Peyer's patch (tissue), 4 donors: Measurements from ENCODE around the gene DPYD. TPM values are rescaled to one million over a fixed set of nuclear protein-coding genes. Genes with fewer than 3 reads are reported as not detected.

Experiments
- DNase-seq, 3 donors: peaks; one replicate each; pipeline ENCODE4 v3.0.0-alpha.2; 2017 to 2019
- H3K27ac ChIP-seq, 4 donors: fragments of 200-600 bp; sonication (generic); one replicate each; pipeline ENCODE4 v1.5.1; 2016 to 2019
- H3K27me3 ChIP-seq, 2 donors: fragments of 200-600 bp; sonication (generic); one replicate each; pipeline ENCODE4 v1.5.1; 2019
- H3K36me3 ChIP-seq, 3 donors: fragments of 200-600 bp; sonication (generic); one replicate each; pipeline ENCODE4 v1.5.1; 2016 to 2019
- H3K4me1 ChIP-seq, 4 donors: fragments of 200-600 bp; sonication (generic); one replicate each; pipeline ENCODE4 v1.5.1; 2016 to 2019
- H3K4me3 ChIP-seq, 4 donors: fragments of 200-600 bp; sonication (generic); 1 replicate in 3 of 4; 2 replicates in 1 of 4; pipeline ENCODE4 v1.5.1; 2016 to 2019; ENCODE audit warnings: mild to moderate bottlenecking in 1 of 4
- H3K9me3 ChIP-seq, 4 donors: fragments of 200-600 bp; sonication (generic); one replicate each; pipeline ENCODE4 v1.5.1; 2016 to 2019; ENCODE audit warnings: mild to moderate bottlenecking in 1 of 4
- POLR2A ChIP-seq, 2 donors: fragments of 450-650 bp; IDR thresholded peaks; one replicate each; pipeline ENCODE4 v1.5.1; 2017; ENCODE audit warnings: antibody characterized with exemption in 2 of 2, mild to moderate bottlenecking in 2 of 2, moderate library complexity in 2 of 2
- total RNA-seq, 4 donors: library from RNA; depleted of rRNA; stranded (reverse); fragments of >200 nt; gene quantifications; one replicate each; pipeline ENCODE4 v1.1.0, GENCODE V29; 2016
- TF ChIP-seq, protein P1 (sequence below), 6 experiments: fragments of 450-650 bp in 4 of 6; fragments of 200-600 bp in 2 of 6; sonication (generic) in 1 of 6; IDR thresholded peaks; one replicate each; pipeline ENCODE4 v1.5.1; 2017 to 2019; ENCODE audit warnings: antibody characterized with exemption in 6 of 6, mild to moderate bottlenecking in 3 of 6, moderate library complexity in 1 of 6

The DPYD gene
- total RNA-seq, 4 donors from 2014 or later: 30.8 to 39.7 (median 36.4) TPM

- Histone ChIP-seq H3K4me3 (no peak overlapping the region), H3K36me3 (no peaks in the 10 kb centered on the region), H3K4me1 (no peaks in the 10 kb centered on the region), H3K9me3 (no peaks in the 10 kb centered on the region), H3K27ac (no peak overlapping the region), H3K27me3 (no peaks in the 10 kb centered on the region)
- DNase-seq: no peak
- TF ChIP-seq, protein P1, sequence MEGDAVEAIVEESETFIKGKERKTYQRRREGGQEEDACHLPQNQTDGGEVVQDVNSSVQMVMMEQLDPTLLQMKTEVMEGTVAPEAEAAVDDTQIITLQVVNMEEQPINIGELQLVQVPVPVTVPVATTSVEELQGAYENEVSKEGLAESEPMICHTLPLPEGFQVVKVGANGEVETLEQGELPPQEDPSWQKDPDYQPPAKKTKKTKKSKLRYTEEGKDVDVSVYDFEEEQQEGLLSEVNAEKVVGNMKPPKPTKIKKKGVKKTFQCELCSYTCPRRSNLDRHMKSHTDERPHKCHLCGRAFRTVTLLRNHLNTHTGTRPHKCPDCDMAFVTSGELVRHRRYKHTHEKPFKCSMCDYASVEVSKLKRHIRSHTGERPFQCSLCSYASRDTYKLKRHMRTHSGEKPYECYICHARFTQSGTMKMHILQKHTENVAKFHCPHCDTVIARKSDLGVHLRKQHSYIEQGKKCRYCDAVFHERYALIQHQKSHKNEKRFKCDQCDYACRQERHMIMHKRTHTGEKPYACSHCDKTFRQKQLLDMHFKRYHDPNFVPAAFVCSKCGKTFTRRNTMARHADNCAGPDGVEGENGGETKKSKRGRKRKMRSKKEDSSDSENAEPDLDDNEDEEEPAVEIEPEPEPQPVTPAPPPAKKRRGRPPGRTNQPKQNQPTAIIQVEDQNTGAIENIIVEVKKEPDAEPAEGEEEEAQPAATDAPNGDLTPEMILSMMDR (IDR thresholded peaks at IDR 0.05): no peak
- TF ChIP-seq POLR2A (IDR thresholded peaks at IDR 0.05): no peak
These were observed 710.5 kb downstream of the DPYD start for GRCh38 chr1:97210307-97210706.

GRCh38 chr1:97209381-97209957 lies 711.4 kb downstream of the DPYD start:
- no peak overlapping the region for H3K27ac ChIP-seq
- no peak for DNase-seq
- TF ChIP-seq POLR2A (IDR thresholded peaks at IDR 0.05): no peak
- TF ChIP-seq, protein P1 (IDR thresholded peaks at IDR 0.05): no peak
- H3K36me3 ChIP-seq: no peaks in the 10 kb centered on the region
- H3K27me3 ChIP-seq: no peaks in the 10 kb centered on the region
- H3K9me3 ChIP-seq: no peaks in the 10 kb centered on the region
- H3K4me3 ChIP-seq: no peak overlapping the region
- H3K4me1 ChIP-seq: no peaks in the 10 kb centered on the region

DNA sequence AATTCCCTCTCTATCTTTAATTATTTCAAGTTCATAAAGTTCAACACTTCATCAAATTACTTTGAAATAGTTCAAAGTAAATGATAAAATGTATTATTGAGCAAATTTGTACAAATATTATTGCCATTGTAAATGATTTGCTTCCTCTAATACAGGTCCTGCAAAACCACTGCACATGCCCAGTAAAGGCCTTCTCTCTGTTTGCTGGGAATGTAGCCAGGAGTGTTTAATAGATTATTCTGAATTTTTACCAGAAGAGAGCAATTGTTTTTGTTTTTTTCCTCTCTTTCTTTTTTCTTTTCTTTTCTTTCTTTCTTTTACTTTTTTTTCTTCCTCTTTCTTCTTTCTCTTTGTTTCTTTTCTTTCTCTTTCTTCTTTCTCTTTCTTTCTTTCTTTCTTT lies 713.0 kb downstream of the DPYD start:
- H3K9me3 ChIP-seq: no peaks in the 10 kb centered on the region
- no peak for TF ChIP-seq POLR2A (IDR thresholded peaks at IDR 0.05)
- TF ChIP-seq, protein P1 (IDR thresholded peaks at IDR 0.05): no peak
- H3K36me3 ChIP-seq: no peaks in the 10 kb centered on the region
- H3K4me1 ChIP-seq: no peaks in the 10 kb centered on the region
- DNase-seq: no peak
- H3K27ac ChIP-seq: no peak overlapping the region
- no peak overlapping the region for H3K4me3 ChIP-seq
- no peaks in the 10 kb centered on the region for H3K27me3 ChIP-seq

GRCh38 chr1:97204468-97204867 lies 716.4 kb downstream of the DPYD start:
- Histone ChIP-seq H3K4me3 (no peak overlapping the region), H3K9me3 (no peaks in the 10 kb centered on the region), H3K36me3 (no peaks in the 10 kb centered on the region), H3K4me1 (no peaks in the 10 kb centered on the region), H3K27me3 (no peaks in the 10 kb centered on the region), H3K27ac (no peak overlapping the region)
- TF ChIP-seq, protein P1 (IDR thresholded peaks at IDR 0.05): no peak
- TF ChIP-seq POLR2A (IDR thresholded peaks at IDR 0.05): no peak
- DNase-seq: no peak

GRCh38 chr1:97202481-97203380 lies 718.1 kb downstream of the DPYD start:
- Histone ChIP-seq H3K4me3 (no peak overlapping the region), H3K36me3 (no peaks in the 10 kb centered on the region), H3K4me1 (no peaks in the 10 kb centered on the region), H3K27ac (no peak overlapping the region), H3K9me3 (no peaks in the 10 kb centered on the region), H3K27me3 (no peaks in the 10 kb centered on the region)
- TF ChIP-seq, protein P1 (IDR thresholded peaks at IDR 0.05): no peak
- TF ChIP-seq POLR2A (IDR thresholded peaks at IDR 0.05): no peak
- no peak for DNase-seq
